Neural cell (in vitro differentiated cells): ENCODE results near the gene CDK6.

Experiments used
- EP300 ChIP-seq: fragments of 450-650 bp; conservative IDR thresholded peaks from 2 replicates; pipeline ENCODE4 v1.6.1; 2014; ENCODE audit warnings: antibody characterized with exemption, mild to moderate bottlenecking, moderate library complexity; ENCODE audit not compliant: poor library complexity, severe bottlenecking
- POLR2AphosphoS5 ChIP-seq: IDR thresholded peaks from 2 replicates; pipeline ENCODE4 v1.6.1; 2012
- TF ChIP-seq, protein P1 (sequence below): fragments of 450-650 bp; IDR thresholded peaks from 2 replicates; pipeline ENCODE4 v1.5.1; 2014; ENCODE audit warnings: antibody characterized with exemption, mild to moderate bottlenecking, moderate library complexity; ENCODE audit not compliant: poor library complexity, severe bottlenecking

DNA sequence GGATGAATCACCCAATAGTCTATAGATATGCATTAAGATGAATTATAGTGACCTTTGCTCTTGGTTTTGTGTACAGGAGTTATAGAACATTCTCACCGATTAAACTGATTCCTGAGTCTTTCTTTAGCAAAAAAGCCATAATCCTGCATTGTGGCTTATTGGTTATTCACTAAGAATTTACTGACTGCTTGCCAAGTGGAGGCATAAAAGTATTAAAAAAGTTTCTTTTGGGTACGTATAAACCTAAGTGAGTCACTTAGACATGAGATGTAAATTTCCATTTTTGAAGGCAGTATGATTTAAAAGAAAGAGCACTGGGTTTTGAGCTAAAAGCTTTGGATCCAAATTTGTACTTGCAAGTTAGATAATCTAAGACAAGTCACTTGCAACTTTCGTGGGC is 100.7 kb downstream of the CDK6 start:
- TF ChIP-seq, protein P1, sequence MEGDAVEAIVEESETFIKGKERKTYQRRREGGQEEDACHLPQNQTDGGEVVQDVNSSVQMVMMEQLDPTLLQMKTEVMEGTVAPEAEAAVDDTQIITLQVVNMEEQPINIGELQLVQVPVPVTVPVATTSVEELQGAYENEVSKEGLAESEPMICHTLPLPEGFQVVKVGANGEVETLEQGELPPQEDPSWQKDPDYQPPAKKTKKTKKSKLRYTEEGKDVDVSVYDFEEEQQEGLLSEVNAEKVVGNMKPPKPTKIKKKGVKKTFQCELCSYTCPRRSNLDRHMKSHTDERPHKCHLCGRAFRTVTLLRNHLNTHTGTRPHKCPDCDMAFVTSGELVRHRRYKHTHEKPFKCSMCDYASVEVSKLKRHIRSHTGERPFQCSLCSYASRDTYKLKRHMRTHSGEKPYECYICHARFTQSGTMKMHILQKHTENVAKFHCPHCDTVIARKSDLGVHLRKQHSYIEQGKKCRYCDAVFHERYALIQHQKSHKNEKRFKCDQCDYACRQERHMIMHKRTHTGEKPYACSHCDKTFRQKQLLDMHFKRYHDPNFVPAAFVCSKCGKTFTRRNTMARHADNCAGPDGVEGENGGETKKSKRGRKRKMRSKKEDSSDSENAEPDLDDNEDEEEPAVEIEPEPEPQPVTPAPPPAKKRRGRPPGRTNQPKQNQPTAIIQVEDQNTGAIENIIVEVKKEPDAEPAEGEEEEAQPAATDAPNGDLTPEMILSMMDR: no peak
- no peak for TF ChIP-seq EP300
- TF ChIP-seq POLR2AphosphoS5: no peak
